HepG2 (cell line): Measurements from ENCODE around the gene DIS3L2.

Experiments
- CSRNP2 ChIP-seq: sonication (generic); formaldehyde crosslinking; conservative IDR thresholded peaks from 2 replicates; pipeline ENCODE4 v1.8.0; 2022; ENCODE audit warnings: low read depth, missing genetic modification reagents
- SUZ12 ChIP-seq: fragments of 150-350 bp; IDR thresholded peaks from 2 replicates; pipeline ENCODE4 v1.6.1; 2014; ENCODE audit warnings: low read depth, low read length
- TAF1 ChIP-seq: sonication (generic); formaldehyde crosslinking; IDR thresholded peaks from 2 replicates; pipeline ENCODE4 v1.4.0; 2020; ENCODE audit warnings: missing genetic modification reagents
- TF ChIP-seq, protein P1 (sequence below), 2 experiments: IDR thresholded peaks; 2 replicates each; pipeline ENCODE4 v1.6.1; 2011 to 2012; ENCODE audit warnings: low read length in 2 of 2, borderline replicate concordance in 1 of 2, low read depth in 1 of 2, mild to moderate bottlenecking in 1 of 2, moderate library complexity in 1 of 2
- TF ChIP-seq, protein P2 (sequence below): sonication (generic); formaldehyde crosslinking; IDR thresholded peaks from 2 replicates; pipeline ENCODE4 v1.5.0; 2020; ENCODE audit warnings: mild to moderate bottlenecking, missing genetic modification reagents, moderate library complexity

DNA sequence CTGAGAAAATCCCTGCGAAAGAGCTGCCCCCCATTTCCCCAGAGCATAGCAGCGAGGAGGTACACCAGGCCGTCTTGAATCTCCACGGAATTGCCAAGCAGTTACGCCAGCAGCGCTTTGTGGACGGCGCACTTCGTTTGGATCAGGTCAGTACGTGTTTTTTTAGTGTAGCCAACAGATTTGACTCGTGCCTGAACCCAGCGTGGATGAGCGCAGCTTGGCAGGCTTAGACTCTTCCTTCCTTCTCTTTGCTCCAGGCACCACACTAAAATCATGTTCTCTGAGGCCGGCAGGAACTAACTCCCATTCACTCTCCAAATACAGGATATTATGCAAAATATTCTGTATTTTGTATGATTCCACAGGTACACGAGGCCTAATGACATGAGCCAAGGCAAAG, 301.8 kb downstream of the DIS3L2 start:
- TF ChIP-seq TAF1 = no peak
- TF ChIP-seq, protein P1, sequence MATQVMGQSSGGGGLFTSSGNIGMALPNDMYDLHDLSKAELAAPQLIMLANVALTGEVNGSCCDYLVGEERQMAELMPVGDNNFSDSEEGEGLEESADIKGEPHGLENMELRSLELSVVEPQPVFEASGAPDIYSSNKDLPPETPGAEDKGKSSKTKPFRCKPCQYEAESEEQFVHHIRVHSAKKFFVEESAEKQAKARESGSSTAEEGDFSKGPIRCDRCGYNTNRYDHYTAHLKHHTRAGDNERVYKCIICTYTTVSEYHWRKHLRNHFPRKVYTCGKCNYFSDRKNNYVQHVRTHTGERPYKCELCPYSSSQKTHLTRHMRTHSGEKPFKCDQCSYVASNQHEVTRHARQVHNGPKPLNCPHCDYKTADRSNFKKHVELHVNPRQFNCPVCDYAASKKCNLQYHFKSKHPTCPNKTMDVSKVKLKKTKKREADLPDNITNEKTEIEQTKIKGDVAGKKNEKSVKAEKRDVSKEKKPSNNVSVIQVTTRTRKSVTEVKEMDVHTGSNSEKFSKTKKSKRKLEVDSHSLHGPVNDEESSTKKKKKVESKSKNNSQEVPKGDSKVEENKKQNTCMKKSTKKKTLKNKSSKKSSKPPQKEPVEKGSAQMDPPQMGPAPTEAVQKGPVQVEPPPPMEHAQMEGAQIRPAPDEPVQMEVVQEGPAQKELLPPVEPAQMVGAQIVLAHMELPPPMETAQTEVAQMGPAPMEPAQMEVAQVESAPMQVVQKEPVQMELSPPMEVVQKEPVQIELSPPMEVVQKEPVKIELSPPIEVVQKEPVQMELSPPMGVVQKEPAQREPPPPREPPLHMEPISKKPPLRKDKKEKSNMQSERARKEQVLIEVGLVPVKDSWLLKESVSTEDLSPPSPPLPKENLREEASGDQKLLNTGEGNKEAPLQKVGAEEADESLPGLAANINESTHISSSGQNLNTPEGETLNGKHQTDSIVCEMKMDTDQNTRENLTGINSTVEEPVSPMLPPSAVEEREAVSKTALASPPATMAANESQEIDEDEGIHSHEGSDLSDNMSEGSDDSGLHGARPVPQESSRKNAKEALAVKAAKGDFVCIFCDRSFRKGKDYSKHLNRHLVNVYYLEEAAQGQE (IDR thresholded peaks at IDR 0.05; ENCODE audit: borderline replicate concordance in 1 of 2, low read depth in 1 of 2, low read length in 2 of 2) = no peak
- TF ChIP-seq CSRNP2 (CRISPR knock-in tag) = no peak
- TF ChIP-seq SUZ12 = no peak
- TF ChIP-seq, protein P2, sequence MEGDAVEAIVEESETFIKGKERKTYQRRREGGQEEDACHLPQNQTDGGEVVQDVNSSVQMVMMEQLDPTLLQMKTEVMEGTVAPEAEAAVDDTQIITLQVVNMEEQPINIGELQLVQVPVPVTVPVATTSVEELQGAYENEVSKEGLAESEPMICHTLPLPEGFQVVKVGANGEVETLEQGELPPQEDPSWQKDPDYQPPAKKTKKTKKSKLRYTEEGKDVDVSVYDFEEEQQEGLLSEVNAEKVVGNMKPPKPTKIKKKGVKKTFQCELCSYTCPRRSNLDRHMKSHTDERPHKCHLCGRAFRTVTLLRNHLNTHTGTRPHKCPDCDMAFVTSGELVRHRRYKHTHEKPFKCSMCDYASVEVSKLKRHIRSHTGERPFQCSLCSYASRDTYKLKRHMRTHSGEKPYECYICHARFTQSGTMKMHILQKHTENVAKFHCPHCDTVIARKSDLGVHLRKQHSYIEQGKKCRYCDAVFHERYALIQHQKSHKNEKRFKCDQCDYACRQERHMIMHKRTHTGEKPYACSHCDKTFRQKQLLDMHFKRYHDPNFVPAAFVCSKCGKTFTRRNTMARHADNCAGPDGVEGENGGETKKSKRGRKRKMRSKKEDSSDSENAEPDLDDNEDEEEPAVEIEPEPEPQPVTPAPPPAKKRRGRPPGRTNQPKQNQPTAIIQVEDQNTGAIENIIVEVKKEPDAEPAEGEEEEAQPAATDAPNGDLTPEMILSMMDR = no peak
